ENCODE data around the gene HORMAD2. TPM values are rescaled to one million over a fixed set of nuclear protein-coding genes. Genes with fewer than 3 reads are reported as not detected.

The HORMAD2 gene
- total and polyA plus RNA-seq, 2 donors (not counting 1 experiment from before 2014, with no cell fraction given), result not detected

DNA sequence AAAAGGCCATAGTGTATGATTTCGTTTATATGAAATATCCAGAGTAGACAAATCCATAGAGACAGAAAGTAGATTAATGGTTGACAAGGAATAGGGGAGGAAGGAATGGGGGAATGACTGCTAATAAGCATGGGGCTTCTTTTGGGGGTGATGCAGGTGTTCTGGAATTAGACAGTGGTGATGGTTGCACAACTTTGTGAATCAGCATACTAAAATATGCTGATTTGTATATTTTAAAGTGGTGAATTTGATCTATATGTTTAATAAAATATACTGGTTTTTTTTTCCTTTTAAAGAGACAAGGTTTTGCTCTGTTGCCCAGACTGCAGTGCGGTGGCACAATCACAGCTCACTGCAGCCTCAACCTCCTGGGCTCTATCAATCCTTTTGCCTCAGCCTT is 6.5 kb upstream of the HORMAD2 start:
- intact Hi-C loops (cut with micrococcal nuclease), result no loop called here
- H3K4me1 ChIP-seq (ENCODE audit: control insufficient read depth in 2 of 2, insufficient read depth in 2 of 2, low read length in 2 of 2), result peaks cover 0 to 3% of the 10 kb centered on the region in 2 donors
- H3K27ac ChIP-seq (ENCODE audit: low read length in 2 of 2), result no peak overlapping the region
- DNase-seq, result no peak
- no peak overlapping the region for H3K4me3 ChIP-seq (ENCODE audit: control extremely low read depth in 1 of 5, extremely low read depth in 1 of 5, insufficient read depth in 1 of 5, low read depth in 2 of 5, low read length in 4 of 5)
- no peak overlapping the region for H2AFZ ChIP-seq (ENCODE audit: insufficient read depth, low read depth, low read length, poor library complexity, severe bottlenecking)
- H3K27me3 ChIP-seq (replicated peaks in 1 of 4; ENCODE audit: control extremely low read depth in 1 of 4, control insufficient read depth in 3 of 4, insufficient read depth in 4 of 4, low read length in 3 of 4), result no peaks in the 10 kb centered on the region
- H3K79me2 ChIP-seq (ENCODE audit: control insufficient read depth, insufficient read depth, low read length), result no peaks in the 10 kb centered on the region
- Mint-ChIP-seq H3K4me1 (peaks cover 5% of the 10 kb centered on the region), H3K27me3 (peaks cover 24% of the 10 kb centered on the region), H3K4me3 (no peak overlapping the region), H3K27ac (no peak overlapping the region), H3K9me3 (ENCODE audit: insufficient read depth) (no peaks in the 10 kb centered on the region)
- ATAC-seq (ENCODE audit: low read depth), result no peak
- TF ChIP-seq, protein P1, sequence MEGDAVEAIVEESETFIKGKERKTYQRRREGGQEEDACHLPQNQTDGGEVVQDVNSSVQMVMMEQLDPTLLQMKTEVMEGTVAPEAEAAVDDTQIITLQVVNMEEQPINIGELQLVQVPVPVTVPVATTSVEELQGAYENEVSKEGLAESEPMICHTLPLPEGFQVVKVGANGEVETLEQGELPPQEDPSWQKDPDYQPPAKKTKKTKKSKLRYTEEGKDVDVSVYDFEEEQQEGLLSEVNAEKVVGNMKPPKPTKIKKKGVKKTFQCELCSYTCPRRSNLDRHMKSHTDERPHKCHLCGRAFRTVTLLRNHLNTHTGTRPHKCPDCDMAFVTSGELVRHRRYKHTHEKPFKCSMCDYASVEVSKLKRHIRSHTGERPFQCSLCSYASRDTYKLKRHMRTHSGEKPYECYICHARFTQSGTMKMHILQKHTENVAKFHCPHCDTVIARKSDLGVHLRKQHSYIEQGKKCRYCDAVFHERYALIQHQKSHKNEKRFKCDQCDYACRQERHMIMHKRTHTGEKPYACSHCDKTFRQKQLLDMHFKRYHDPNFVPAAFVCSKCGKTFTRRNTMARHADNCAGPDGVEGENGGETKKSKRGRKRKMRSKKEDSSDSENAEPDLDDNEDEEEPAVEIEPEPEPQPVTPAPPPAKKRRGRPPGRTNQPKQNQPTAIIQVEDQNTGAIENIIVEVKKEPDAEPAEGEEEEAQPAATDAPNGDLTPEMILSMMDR (IDR thresholded peaks at IDR 0.05), result no peak
- TF ChIP-seq EZH2 (IDR thresholded peaks at IDR 0.05; ENCODE audit: borderline replicate concordance, insufficient read depth, low read depth, low read length, poor library complexity, severe bottlenecking), result no peak
- 100% methylated on average over 1 of the region's 2 CpGs for WGBS (ENCODE audit: insufficient coverage)
- no peak overlapping the region for H3K9ac ChIP-seq (ENCODE audit: low read length)
- H3K4me2 ChIP-seq (replicated peaks; ENCODE audit: low read depth, low read length, poor library complexity, severe bottlenecking), result no peak overlapping the region
- ChIA-PET POLR2A (no interaction called here), CTCF (no interaction called here)
- no peaks in the 10 kb centered on the region for H4K20me1 ChIP-seq (ENCODE audit: control insufficient read depth, insufficient read depth, low read length, poor library complexity, severe bottlenecking)
- no peaks in the 10 kb centered on the region for H3K36me3 ChIP-seq (replicated peaks in 1 of 2; ENCODE audit: control extremely low read depth in 1 of 2, control insufficient read depth in 1 of 2, extremely low read depth in 1 of 2, insufficient read depth in 2 of 2, low read length in 1 of 2)
- no peaks in the 10 kb centered on the region for H3K9me3 ChIP-seq (ENCODE audit: control extremely low read depth in 1 of 3, control insufficient read depth in 2 of 3, insufficient read depth in 1 of 3, low read length in 2 of 3)

DNA sequence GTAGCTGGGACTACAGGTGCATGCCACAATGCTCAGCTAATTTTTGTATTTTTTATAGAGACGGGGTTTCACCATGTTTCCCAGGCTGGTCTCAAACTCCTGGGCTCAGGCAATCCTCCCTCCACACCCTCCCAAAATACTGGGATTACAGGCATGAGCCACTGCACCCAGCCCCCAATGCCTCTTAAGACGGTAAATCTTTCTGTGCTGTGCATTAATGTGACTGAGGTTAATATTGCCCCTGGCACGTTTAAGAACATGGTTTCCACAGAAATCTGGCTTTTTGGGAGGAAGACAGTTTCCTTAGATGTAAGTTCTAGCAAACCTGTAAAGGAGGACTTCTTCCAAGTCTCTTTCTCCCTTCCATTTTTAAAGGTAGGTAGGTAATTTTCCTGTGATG is 6.1 kb upstream of the HORMAD2 start:
- ChIA-PET CTCF (no interaction called here), POLR2A (no interaction called here)
- no peak for TF ChIP-seq EZH2 (IDR thresholded peaks at IDR 0.05; ENCODE audit: borderline replicate concordance, insufficient read depth, low read depth, low read length, poor library complexity, severe bottlenecking)
- TF ChIP-seq, protein P1 (IDR thresholded peaks at IDR 0.05), result no peak
- Histone ChIP-seq H4K20me1 (ENCODE audit: control insufficient read depth, insufficient read depth, low read length, poor library complexity, severe bottlenecking) (no peaks in the 10 kb centered on the region), H3K4me2 (replicated peaks; ENCODE audit: low read depth, low read length, poor library complexity, severe bottlenecking) (no peak overlapping the region), H2AFZ (ENCODE audit: insufficient read depth, low read depth, low read length, poor library complexity, severe bottlenecking) (no peak overlapping the region), H3K4me1 (ENCODE audit: control insufficient read depth in 2 of 2, insufficient read depth in 2 of 2, low read length in 2 of 2) (peaks cover 0 to 7% of the 10 kb centered on the region in 2 donors), H3K4me3 (ENCODE audit: control extremely low read depth in 1 of 5, extremely low read depth in 1 of 5, insufficient read depth in 1 of 5, low read depth in 2 of 5, low read length in 4 of 5) (no peak overlapping the region), H3K79me2 (ENCODE audit: control insufficient read depth, insufficient read depth, low read length) (no peaks in the 10 kb centered on the region), H3K9me3 (ENCODE audit: control extremely low read depth in 1 of 3, control insufficient read depth in 2 of 3, insufficient read depth in 1 of 3, low read length in 2 of 3) (no peaks in the 10 kb centered on the region), H3K9ac (ENCODE audit: low read length) (no peak overlapping the region), H3K27ac (ENCODE audit: low read length in 2 of 2) (no peak overlapping the region), H3K27me3 (replicated peaks in 1 of 4; ENCODE audit: control extremely low read depth in 1 of 4, control insufficient read depth in 3 of 4, insufficient read depth in 4 of 4, low read length in 3 of 4) (peaks cover 0 to 2% (median 0%) of the 10 kb centered on the region in 4 experiments), H3K36me3 (replicated peaks in 1 of 2; ENCODE audit: control extremely low read depth in 1 of 2, control insufficient read depth in 1 of 2, extremely low read depth in 1 of 2, insufficient read depth in 2 of 2, low read length in 1 of 2) (no peaks in the 10 kb centered on the region)
- no peak overlapping the region for H3K27ac Mint-ChIP-seq
- H3K9me3 Mint-ChIP-seq (ENCODE audit: insufficient read depth), result no peaks in the 10 kb centered on the region
- no peak for ATAC-seq (ENCODE audit: low read depth)
- no peak overlapping the region for H3K4me3 Mint-ChIP-seq
- H3K4me1 Mint-ChIP-seq, result peaks cover 10% of the 10 kb centered on the region
- intact Hi-C loops (cut with micrococcal nuclease), result no loop called here
- peaks cover 26% of the 10 kb centered on the region for H3K27me3 Mint-ChIP-seq
- DNase-seq, result no peak
- 80% methylated on average over 1 of the region's 3 CpGs for WGBS (ENCODE audit: insufficient coverage)

Data from B cell (primary cell).